DMS153 treated with DMSO at 0.1 percent for 48 hours (cell line): ENCODE data around the gene ANKZF1.
"Not testable (repeated sequence)": the region's sequence is repeated elsewhere in the genome, so short reads cannot be mapped to it uniquely, and the experiment has no call there.

Source experiments
- DNase-seq: peaks from one replicate; lab custom pipeline; 2025; ENCODE audit not compliant: unreplicated experiment; lab: John Stamatoyannopoulos, UW

Gene ANKZF1, protein sequence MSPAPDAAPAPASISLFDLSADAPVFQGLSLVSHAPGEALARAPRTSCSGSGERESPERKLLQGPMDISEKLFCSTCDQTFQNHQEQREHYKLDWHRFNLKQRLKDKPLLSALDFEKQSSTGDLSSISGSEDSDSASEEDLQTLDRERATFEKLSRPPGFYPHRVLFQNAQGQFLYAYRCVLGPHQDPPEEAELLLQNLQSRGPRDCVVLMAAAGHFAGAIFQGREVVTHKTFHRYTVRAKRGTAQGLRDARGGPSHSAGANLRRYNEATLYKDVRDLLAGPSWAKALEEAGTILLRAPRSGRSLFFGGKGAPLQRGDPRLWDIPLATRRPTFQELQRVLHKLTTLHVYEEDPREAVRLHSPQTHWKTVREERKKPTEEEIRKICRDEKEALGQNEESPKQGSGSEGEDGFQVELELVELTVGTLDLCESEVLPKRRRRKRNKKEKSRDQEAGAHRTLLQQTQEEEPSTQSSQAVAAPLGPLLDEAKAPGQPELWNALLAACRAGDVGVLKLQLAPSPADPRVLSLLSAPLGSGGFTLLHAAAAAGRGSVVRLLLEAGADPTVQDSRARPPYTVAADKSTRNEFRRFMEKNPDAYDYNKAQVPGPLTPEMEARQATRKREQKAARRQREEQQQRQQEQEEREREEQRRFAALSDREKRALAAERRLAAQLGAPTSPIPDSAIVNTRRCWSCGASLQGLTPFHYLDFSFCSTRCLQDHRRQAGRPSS

DNA sequence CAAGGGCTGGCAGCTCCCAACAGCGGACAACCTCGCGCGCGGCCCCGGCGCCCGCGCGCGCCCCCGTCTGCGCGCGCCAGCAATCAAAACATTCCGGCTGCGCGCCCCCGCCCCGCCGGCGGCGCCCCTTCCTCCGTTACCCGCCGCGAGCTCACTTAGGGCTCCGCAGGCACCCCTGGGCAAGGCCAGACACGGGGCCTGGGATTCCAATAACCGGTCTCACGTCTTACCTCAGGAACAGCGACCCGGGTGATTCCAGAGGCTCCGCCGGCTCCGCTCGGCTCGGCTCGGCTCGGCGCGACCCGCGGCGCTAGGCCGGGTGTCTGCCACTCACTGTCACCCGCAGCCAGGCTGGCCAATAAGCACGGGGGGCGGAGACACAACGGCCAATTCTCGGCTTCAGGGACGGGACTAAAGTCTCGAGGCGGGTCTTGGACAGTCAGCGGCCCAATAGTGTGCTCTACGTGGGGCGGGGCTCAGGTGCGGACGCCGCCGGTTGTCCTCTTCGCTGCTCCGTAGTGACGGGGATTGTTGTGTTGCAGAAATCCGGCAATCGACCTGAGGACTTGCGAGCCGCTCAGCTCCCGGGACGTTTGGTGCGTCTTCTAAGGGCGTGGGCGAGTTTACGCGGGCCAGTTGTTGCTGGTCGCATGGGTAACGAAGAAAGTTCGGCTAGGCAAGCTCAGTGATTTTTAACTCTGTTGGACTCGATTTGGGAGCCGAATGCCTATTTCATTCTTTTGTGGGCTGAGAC, at the start of gene ANKZF1, which contains the start of gene ATG9A:
Gene ANKZF1 (plus strand): TSS at position 502 of the 754 bp plus-strand sequence. CDS start 452 bp downstream, outside the sequence.
Gene ATG9A (minus strand): TSS at position 332 of the 754 bp plus-strand sequence. CDS start 1,612 bp downstream, outside the sequence.
- DNase-seq = peak; percentile 96

DNA sequence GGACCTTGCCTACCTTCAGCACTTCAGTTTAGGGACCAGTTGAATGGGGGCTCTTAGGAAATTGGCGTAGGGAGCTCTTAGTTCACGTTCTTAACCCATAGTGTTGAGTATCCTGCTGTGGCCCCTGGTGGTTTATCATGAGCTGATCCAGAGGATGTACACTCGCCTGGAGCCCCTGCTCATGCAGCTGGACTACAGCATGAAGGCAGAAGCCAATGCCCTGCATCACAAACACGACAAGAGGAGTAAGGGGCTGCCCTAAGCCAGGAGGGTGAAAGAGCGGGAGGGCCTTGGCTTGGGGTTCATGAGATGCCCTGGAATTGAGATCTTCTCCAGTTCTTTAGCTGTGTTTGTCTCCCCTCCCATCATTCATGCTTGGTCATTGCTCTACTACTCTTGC, 48.6 kb upstream of the ANKZF1 start:
- no peak for DNase-seq

DNA sequence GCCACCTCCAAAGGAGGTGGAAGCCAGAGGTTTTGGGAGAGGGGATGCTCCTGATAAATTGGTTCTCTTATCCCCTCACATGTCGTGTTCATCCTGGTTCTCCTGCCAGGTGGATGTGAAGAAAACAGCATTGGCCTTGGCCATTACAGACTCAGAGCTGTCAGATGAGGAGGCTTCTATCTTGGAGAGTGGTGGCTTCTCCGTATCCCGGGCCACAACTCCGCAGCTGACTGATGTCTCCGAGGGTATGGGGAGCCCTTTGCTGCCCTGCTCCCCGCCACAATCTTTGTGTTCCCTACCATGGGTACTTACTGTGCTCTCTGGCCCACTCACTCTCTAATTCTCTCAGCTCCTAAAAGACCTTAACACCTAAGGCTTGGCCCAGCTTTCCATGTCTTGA, 48.1 kb upstream of the ANKZF1 start:
- no peak for DNase-seq

DNA sequence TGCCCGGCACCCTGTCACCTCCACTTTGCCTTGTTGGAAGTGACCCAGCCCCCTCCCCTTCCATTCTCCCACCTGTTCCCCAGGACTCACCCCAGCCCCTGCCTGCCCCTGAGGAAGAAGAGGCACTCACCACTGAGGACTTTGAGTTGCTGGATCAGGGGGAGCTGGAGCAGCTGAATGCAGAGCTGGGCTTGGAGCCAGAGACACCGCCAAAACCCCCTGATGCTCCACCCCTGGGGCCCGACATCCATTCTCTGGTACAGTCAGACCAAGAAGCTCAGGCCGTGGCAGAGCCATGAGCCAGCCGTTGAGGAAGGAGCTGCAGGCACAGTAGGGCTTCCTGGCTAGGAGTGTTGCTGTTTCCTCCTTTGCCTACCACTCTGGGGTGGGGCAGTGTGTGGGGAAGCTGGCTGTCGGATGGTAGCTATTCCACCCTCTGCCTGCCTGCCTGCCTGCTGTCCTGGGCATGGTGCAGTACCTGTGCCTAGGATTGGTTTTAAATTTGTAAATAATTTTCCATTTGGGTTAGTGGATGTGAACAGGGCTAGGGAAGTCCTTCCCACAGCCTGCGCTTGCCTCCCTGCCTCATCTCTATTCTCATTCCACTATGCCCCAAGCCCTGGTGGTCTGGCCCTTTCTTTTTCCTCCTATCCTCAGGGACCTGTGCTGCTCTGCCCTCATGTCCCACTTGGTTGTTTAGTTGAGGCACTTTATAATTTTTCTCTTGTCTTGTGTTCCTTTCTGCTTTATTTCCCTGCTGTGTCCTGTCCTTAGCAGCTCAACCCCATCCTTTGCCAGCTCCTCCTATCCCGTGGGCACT, 47.1 kb upstream of the ANKZF1 start:
- DNase-seq = no peak

DNA sequence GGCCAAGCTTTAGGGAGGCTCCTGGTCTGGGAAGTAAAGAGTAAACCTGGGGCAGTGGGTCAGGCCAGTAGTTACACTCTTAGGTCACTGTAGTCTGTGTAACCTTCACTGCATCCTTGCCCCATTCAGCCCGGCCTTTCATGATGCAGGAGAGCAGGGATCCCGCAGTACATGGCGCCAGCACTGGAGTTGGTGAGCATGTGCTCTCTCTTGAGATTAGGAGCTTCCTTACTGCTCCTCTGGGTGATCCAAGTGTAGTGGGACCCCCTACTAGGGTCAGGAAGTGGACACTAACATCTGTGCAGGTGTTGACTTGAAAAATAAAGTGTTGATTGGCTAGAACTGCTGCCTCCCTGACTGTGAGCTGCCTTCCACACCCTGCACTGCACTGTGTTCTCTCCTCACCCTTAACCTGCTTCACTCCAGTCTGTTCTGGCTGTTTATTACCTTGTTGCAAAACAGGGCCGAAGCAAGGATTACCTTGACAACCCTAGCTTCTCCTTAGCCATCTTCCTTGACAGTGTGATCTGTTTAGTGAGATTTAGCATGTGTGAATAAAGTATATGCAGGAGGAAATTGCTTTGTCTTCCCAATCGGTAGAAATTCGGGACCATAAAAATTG, 46.3 kb upstream of the ANKZF1 start:
- no peak for DNase-seq

DNA sequence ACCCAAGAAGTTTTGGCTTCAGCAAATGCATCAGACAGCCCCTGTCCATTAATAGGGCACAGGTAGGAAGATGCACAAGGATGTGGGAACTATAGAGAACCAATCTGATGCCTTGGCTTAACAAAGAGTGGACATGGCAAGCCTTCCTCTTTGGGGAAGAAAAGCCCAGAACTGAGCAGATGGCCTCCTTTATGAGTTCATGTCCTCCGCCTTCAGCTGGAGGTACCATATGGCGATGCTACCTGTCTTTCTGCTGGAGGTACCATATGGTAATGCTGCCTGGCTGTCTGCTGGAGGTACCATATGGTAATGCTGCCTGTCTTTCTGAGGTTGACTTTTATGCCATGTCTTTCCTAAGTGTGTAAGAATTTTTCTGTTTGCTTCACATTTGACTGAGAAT, 45.5 kb upstream of the ANKZF1 start:
- no peak for DNase-seq

DNA sequence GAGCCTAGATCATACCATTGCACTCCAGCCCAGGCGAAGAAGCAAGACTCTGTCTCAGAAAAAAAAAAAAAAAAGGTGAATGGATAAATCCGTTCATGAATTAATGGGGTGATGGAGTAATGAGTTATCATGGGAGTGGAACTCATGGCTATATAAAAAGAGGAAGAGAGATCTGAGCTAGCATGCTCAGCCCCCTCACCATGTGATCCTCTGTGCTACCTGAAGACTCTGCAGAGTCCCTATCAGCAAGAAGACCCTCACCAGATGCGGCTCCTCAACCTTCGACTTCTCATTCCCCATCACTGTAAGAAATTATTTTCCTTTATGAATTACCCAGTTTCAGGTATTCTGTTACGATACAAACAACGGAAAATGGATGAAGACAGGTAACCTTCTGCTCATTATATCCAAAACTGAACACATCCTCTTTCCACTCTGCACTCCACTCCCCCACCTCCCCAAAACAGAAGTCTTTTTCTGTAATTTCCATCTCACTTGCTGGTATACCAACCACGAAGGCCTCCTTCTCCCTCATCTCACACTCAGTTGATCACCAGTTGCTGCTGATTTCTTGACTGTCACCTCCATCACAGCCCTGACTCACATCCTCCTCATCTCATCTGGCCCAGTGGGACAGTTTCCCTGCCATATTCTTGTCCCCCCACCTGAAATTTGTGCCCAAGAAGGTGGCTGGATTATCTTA, 42.7 kb upstream of the ANKZF1 start:
- DNase-seq = no peak

DNA sequence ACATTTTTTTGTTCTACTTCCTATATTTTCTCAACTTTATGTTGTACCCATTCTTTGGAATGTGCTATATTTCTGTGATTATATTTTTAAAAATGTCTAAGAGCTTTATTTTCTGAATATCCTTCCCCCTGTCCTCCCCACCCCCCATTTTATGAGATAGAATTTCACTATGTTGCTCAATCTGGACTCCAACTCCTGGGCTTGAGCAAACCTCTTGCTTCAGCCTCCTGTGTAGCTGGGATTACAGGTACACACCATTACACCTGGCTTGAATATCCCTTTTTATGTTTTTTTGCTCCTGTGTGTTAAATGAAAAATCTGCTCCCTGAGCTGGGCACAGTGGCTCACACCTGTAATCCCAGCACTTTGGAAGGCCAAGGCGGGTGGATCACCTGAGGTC, 32.2 kb upstream of the ANKZF1 start:
- DNase-seq = no peak

DNA sequence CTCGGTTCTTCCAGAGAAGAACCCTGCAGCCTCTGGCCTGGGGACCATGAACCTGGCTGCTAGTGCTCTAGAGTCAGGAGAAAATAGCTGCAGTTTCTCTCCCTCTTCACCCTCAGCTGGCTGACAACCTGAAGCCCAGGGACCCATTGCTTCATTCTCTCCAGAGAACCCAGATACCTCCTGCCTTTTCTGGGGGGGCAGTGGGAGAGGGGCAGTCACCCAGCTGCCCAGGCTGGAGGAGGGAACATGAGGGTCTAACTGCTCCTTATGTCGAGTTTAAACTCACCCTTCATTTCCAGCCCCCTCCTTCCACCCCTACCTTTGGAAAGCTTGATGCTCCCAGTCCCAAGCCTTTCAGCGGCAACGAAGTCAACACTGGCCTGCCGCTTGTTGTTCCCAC, 30.6 kb upstream of the ANKZF1 start:
- DNase-seq = no peak

DNA sequence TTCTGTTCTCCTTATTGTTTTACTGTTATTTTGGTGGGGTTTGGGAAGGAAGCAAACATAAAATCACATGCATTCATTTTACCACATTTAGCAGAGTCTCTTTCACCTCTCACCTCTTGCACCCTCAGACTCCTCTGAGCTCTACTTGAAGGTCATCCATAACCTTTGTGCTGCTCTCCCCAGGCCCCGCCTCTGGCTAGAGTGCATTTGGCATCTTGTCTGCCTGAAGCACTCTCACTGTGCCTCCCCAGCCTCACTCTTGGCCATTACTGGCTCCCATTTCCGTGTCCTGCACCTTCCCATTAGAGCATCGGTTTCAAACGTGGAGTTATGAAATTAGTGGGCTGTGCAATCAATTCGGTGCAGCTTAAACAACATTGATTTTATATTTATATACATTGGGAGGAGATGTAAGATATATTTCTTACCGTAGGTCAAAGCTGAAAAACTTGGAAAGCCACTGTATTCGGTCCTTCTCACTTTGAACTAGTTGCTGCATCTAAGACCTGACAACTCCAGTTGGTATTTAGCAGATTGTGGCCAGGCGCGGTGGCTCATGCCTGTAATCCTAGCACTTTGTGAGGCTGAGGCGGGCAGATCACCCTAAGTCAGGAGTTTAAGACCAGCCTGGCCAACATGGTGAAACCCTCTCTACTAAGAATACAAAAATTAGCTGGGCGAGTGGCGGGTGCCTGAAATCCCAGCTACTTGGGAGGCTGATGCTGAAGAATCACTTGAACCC, 30.0 kb upstream of the ANKZF1 start:
- DNase-seq = no peak

DNA sequence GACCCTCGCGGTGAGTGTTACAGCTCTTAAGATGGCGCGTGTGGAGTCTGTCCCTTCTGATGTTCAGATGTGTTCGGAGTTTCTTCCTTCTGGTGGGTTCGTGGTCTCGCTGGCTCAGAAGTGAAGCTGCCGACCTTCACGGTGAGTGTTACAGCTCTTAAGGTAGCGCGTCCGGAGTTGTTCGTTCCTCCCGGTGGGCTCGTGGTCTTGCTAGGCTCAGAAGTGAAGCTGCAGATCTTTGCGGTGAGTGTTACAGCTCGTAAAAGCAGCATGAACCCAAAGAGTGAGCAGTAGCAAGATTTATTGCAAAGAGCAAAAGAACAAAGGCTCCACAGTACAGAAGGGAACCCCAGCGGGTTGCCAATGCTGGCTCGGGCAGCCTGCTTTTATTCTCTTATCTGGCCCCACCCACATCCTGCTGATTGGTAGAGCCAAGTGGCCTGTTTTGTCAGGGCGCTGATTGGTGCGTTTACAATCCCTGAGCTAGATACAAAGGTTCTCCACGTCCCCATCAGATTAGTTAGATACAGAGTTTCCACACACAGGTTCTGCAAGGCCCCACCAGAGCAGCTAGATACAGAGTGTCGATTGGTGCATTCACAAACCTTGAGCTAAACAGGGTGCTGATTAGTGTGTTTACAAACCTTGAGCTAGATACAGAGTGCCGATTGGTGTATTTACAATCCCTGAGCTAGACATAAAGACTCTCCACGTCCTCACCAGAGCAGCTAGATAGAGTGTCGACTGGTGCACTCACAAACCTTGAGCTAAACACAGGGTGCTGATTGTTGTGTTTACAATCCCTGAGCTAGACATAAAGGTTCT, 28.9 kb upstream of the ANKZF1 start:
- DNase-seq = not testable (repeated sequence)

DNA sequence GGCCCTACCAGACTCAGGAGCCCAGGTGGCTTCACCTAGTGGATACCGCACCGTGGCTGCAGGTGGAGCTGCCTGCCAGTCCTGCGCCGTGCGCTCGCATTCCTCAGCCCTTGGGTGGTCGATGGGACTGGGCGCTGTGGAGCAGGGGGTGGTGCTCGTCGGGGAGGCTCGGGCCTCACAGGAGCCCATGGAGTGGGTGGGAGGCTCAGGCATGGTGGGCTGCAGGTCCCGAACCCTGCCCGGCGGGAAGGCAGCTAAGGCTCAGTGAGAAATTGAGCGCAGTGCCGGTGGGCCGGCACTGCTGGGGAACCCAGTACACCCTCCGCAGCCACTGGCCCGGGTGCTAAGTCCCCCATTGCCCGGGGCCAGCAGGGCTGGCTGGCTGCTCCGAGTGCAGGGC, 28.3 kb upstream of the ANKZF1 start:
- DNase-seq = not testable (repeated sequence)

DNA sequence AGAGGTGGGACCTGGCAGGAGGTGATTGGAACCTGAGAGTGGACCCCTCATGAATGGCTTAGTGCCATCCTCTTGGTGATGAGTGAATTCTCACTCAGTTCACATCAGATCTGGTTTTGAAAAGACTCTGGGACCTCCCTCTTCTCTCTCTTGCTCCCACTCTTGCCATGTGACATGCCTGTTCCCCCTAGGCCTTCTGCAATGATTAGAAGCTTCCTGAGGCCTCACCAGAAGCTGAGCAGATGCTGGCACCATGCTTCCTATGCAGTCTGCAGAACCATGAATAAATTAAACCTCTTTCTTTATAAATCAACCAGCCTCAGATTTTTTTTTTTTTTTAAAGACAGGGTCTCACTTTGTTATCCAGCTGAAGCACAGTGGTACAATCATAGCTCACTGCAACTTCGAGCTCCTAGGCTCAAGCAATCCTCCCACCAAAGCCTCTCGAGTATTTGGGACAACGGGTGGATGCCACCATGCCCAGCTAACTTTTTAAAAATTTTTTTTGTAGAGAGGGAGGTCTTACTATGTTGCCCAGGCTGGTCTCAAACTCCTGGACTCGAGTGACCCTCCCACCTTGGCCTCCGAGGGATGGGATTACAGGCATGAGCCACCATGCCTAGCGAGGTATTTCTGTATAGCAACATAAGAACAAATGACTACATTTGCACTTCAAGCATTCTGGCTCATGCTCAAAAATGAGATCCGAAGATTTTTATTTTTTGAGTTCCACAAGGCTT, 25.0 kb upstream of the ANKZF1 start:
- no peak for DNase-seq

DNA sequence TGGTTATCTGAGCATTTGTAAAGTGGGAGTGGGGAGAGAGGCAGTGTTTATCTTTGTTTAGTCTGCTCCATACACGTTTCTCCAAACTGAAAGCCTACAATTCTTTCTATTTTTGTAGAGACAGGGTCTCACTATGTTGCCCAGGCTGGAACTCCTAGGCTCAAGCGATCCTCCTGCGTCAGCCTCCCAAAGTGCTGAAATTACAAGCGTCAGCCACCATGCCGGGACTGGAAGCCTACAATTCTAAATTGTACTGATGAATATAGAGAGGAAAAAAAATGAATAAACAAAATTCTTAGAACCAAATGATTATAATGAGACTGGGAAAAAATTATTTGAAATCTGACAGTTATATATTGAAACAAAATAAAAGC, 24.5 kb upstream of the ANKZF1 start:
- no peak for DNase-seq

DNA sequence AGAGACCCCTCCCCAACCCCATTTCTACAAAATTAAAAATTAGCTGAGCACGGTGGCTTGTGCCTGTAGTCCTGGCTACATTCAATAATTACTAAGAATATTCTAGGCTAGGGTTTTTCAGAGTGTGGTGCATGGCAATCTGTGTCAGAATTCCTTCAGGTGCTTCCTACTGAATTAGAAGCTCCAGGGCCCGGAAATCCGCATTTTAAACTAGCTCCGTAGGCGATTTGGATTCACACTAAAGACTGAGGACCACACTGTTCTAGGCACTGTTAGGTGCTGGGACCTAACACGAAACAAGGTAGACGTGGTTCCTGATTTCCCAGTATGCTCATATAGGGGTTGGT, 23.7 kb upstream of the ANKZF1 start:
- no peak for DNase-seq

DNA sequence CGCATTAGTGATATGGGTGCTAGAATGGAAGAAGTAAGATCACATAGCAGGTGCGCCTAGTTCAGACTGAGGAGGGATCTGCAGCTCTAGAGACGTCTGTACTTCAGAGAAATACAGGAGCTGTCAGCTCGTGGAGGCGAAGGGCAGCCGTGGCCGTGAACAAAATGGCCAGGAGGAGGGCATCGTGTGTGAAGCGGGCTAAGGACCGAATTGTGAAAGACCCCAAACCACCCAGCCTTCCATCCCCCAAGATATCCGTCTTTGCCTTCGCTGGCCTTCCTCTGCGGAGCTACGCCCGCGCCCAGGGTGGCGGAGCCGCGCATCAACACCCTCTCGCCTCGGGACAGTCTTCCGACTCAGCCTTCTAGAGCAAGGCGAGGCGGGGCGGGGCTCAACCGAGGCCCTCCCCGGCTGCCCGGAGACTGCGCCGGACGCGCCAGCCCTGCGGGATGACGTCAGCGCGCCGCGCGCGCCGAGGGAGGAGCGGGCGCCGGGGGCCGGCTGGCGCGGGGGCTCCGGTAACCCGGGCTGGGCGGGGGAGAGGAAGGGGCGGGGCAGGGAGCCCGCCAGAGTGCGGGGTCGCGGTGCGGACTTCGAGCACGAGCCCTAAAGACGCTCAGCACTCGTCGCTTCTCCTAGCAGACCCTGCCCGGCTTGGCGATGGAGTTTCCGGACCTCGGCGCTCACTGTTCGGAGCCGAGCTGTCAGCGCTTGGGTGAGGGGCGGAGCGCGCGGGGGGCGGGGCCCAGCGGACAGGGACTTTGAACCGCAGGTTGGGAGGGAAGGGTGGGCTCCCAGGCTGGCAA, 23.1 kb upstream of the ANKZF1 start, which contains the start of gene ZFAND2B:
Gene ZFAND2B (plus strand): TSS at position 455 of the 806 bp plus-strand sequence. CDS start 206 bp downstream, at position 661.
- peak; percentile 67 for DNase-seq
